HFF-Myc (cell line): Measurements from ENCODE around the gene SPEG.

Experiments used
- DNase-seq: peaks from one replicate; pipeline ENCODE4 v3.0.0-alpha.2; 2011; ENCODE audit warnings: low read depth; ENCODE audit errors: extremely low read depth
- H3K4me3 ChIP-seq: replicated peaks from 2 replicates; pipeline ENCODE4 v1.5.1; 2011; ENCODE audit warnings: low read depth, mild to moderate bottlenecking, control low read depth, low read length
- TF ChIP-seq, protein P1 (sequence below): IDR thresholded peaks from 2 replicates; pipeline ENCODE4 v1.5.1; 2012; ENCODE audit warnings: mild to moderate bottlenecking, low read depth, low read length, control low read depth; ENCODE audit errors: missing control alignments

The SPEG gene

DNA sequence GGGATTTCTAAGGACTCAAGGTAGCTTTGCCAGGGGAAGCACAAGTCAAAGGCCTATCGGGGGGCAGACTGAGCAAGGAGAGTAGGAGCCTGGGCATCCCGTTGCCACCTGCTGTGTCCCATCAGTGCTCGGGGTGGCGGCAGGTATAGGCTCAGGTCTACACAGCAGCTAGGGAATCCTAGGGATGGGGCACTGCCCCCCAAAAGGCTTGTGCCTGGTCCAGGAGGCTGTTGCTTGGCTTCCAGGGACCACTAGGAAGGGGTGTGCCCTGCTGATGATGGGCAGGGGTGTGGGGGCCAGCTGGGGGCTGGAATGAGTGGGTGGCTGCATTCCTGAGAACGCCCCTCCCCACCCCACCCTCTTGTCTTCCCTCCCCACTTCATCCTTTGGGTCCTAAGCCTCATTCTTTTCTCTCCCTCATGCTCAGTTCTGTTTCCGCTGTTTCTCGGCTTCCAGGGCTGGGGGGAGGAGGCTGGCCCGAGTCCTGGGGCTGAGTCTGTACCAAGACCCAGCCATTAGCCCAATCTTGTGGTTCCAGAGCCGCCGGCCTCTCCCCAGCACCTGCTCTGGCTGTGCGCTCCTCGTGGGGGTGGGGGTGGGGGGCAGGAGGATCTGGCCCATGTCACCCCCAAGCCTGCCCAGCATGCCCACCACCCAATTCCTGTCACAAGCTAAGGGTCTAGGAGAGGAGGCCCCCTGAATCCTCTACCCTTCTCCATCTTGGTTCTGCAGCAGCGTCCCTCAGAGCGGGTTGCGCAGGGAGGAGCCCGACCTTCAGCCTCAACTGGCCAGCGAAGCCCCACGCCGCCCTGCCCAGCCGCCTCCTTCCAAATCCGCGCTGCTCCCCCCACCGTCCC is 12.8 kb downstream of the SPEG start:
- no peak overlapping the region for H3K4me3 ChIP-seq
- TF ChIP-seq, protein P1, sequence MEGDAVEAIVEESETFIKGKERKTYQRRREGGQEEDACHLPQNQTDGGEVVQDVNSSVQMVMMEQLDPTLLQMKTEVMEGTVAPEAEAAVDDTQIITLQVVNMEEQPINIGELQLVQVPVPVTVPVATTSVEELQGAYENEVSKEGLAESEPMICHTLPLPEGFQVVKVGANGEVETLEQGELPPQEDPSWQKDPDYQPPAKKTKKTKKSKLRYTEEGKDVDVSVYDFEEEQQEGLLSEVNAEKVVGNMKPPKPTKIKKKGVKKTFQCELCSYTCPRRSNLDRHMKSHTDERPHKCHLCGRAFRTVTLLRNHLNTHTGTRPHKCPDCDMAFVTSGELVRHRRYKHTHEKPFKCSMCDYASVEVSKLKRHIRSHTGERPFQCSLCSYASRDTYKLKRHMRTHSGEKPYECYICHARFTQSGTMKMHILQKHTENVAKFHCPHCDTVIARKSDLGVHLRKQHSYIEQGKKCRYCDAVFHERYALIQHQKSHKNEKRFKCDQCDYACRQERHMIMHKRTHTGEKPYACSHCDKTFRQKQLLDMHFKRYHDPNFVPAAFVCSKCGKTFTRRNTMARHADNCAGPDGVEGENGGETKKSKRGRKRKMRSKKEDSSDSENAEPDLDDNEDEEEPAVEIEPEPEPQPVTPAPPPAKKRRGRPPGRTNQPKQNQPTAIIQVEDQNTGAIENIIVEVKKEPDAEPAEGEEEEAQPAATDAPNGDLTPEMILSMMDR = no peak
- no peak for DNase-seq

DNA sequence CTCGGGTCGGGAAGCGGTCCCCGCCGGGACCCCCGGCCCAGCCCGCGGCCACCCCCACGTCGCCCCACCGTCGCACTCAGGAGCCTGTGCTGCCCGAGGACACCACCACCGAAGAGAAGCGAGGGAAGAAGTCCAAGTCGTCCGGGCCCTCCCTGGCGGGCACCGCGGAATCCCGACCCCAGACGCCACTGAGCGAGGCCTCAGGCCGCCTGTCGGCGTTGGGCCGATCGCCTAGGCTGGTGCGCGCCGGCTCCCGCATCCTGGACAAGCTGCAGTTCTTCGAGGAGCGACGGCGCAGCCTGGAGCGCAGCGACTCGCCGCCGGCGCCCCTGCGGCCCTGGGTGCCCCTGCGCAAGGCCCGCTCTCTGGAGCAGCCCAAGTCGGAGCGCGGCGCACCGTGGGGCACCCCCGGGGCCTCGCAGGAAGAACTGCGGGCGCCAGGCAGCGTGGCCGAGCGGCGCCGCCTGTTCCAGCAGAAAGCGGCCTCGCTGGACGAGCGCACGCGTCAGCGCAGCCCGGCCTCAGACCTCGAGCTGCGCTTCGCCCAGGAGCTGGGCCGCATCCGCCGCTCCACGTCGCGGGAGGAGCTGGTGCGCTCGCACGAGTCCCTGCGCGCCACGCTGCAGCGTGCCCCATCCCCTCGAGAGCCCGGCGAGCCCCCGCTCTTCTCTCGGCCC is 13.6 kb downstream of the SPEG start:
- TF ChIP-seq, protein P1 = no peak
- no peak overlapping the region for H3K4me3 ChIP-seq
- DNase-seq = no peak

GRCh38 chr2:219448776-219449341 is 14.2 kb downstream of the SPEG start:
- no peak for DNase-seq
- no peak overlapping the region for H3K4me3 ChIP-seq
- TF ChIP-seq, protein P1 = no peak

GRCh38 chr2:219449609-219450008 is 15.0 kb downstream of the SPEG start:
- no peak for DNase-seq
- no peak overlapping the region for H3K4me3 ChIP-seq
- TF ChIP-seq, protein P1 = no peak

DNA sequence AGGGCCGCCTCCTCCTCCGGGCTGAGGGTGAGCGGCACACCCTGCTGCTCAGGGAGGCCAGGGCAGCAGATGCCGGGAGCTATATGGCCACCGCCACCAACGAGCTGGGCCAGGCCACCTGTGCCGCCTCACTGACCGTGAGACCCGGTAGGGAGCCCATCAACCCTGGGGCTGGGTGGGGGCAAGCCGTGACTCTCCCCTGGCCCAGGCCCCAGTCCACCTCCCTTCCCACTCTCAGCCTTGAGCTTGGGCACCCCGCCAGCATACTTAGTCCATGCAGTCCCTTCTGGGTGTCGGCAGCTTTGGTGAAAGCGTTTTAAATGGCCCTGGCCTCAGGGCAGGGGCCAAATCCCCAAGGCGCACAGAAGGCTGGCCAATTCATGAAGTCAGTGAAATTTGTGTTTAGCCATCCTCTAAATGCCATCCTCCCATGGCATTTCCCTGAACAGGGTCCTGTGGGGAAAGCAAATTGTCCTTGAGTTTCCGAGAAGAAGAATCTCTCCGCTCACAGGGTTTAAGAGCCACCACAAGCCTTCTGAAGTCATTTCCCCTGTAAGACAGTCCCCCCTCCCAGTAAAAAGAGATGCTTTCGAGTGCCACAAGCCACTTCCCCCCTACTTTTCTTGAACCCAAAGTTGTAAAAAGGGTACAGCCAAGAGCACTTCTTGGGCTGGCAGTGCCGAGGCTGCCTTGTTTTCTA is 17.2 kb downstream of the SPEG start:
- TF ChIP-seq, protein P1 = no peak
- no peak for DNase-seq
- no peak overlapping the region for H3K4me3 ChIP-seq
